Colonic mucosa (tissue), 4 donors: Measurements from ENCODE around the gene LRIG1. TPM values are rescaled to one million over a fixed set of nuclear protein-coding genes. Genes with fewer than 3 reads are reported as not detected.

Source experiments
- DNase-seq: peaks from one replicate; pipeline ENCODE4 v3.0.0-alpha.2; 2020
- H3K27ac ChIP-seq: fragments of 200-600 bp; one replicate; pipeline ENCODE4 v1.8.0; 2021
- H3K27me3 ChIP-seq: fragments of 200-600 bp; one replicate; pipeline ENCODE4 v1.8.0; 2021
- H3K36me3 ChIP-seq: fragments of 200-600 bp; one replicate; pipeline ENCODE4 v1.8.0; 2021
- H3K4me1 ChIP-seq: fragments of 200-600 bp; one replicate; pipeline ENCODE4 v1.8.0; 2021; ENCODE audit warnings: mild to moderate bottlenecking
- H3K4me3 ChIP-seq: fragments of 200-600 bp; one replicate; pipeline ENCODE4 v1.8.0; 2021
- H3K9ac ChIP-seq, 2 donors: one replicate each; pipeline ENCODE4 v1.7.0; 2013; ENCODE audit warnings: control low read depth in 2 of 2, low read depth in 2 of 2, low read length in 2 of 2
- H3K9me3 ChIP-seq: fragments of 200-600 bp; one replicate; pipeline ENCODE4 v1.8.0; 2021
- intact Hi-C: fragments of 100-400 bp; cut with DNase I; formaldehyde crosslinking; loops from one replicate; pipeline ENCODE4 v1.14.1; 2022
- total RNA-seq, 2 donors: library from RNA; stranded (reverse); fragmentation: NEBNext Ultra II Directional in 1 of 2; extraction: Animal tissue kit (Norgen Biotek cat#: 25700) in 1 of 2; gene quantifications; one replicate each; pipeline ENCODE4 v1.2.1, GENCODE V29; 2021
- TF ChIP-seq, protein P1 (sequence below): fragments of 200-600 bp; IDR thresholded peaks from one replicate; pipeline ENCODE4 v1.8.0; 2022; ENCODE audit warnings: antibody characterized with exemption, mild to moderate bottlenecking
- donor health status: healthy.
- donor health status: DM: no; HTN: no; CAD: no.
- donor health status: DM: no; HTN: no; CAD: no.

Gene LRIG1
- total RNA-seq, 2 donors from 2014 or later, result 43.9 to 57.5 TPM

DNA sequence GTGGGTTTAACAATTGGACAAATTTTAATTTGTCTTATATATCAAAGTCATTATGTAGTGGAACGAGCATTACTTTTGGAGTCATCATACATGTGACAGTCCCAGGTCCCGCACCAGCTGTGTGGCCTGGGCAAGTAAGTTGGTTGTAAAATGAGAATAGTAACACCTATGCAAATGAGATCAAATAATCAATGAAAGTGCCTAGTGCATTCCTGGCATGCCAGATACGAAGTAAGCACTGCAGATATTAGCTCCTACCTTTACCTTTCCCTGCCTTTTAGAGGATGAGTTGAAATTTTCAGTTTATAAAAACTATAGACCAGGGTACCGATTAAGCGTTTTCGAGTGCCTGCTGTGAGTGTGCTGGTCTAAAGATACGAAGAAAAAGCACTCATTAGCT lies 134.1 kb downstream of the LRIG1 start:
- Histone ChIP-seq H3K4me1 (no peaks in the 10 kb centered on the region), H3K27me3 (no peaks in the 10 kb centered on the region), H3K9me3 (no peaks in the 10 kb centered on the region), H3K4me3 (no peak overlapping the region), H3K36me3 (no peaks in the 10 kb centered on the region), H3K9ac (no peak overlapping the region), H3K27ac (no peak overlapping the region)
- intact Hi-C loops, result no loop called here
- TF ChIP-seq, protein P1, sequence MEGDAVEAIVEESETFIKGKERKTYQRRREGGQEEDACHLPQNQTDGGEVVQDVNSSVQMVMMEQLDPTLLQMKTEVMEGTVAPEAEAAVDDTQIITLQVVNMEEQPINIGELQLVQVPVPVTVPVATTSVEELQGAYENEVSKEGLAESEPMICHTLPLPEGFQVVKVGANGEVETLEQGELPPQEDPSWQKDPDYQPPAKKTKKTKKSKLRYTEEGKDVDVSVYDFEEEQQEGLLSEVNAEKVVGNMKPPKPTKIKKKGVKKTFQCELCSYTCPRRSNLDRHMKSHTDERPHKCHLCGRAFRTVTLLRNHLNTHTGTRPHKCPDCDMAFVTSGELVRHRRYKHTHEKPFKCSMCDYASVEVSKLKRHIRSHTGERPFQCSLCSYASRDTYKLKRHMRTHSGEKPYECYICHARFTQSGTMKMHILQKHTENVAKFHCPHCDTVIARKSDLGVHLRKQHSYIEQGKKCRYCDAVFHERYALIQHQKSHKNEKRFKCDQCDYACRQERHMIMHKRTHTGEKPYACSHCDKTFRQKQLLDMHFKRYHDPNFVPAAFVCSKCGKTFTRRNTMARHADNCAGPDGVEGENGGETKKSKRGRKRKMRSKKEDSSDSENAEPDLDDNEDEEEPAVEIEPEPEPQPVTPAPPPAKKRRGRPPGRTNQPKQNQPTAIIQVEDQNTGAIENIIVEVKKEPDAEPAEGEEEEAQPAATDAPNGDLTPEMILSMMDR, result no peak
- no peak for DNase-seq

DNA sequence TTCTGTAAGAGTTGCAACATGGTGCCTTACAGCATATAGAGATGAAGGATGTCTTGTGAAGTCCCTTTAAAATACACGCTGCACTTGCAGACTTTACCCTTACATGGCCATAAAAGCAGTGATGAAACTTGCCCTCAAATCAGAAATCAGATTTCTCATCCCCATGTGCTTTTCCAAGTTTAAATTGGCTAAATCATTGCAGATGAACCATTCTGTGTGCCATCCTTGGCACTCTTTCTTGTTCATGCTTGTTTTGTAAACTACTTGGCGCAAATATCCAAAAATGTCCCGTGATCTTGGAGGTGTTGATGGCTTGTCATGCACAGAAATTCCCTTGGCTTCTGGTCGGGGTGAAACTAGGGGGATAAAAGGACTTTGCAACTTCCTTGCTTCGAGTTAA lies 135.7 kb downstream of the LRIG1 start:
- intact Hi-C loops, result no loop called here
- TF ChIP-seq, protein P1, result no peak
- Histone ChIP-seq H3K9me3 (no peaks in the 10 kb centered on the region), H3K36me3 (no peaks in the 10 kb centered on the region), H3K4me3 (no peak overlapping the region), H3K27me3 (no peaks in the 10 kb centered on the region), H3K9ac (no peak overlapping the region), H3K27ac (no peak overlapping the region), H3K4me1 (no peaks in the 10 kb centered on the region)
- DNase-seq, result no peak

DNA sequence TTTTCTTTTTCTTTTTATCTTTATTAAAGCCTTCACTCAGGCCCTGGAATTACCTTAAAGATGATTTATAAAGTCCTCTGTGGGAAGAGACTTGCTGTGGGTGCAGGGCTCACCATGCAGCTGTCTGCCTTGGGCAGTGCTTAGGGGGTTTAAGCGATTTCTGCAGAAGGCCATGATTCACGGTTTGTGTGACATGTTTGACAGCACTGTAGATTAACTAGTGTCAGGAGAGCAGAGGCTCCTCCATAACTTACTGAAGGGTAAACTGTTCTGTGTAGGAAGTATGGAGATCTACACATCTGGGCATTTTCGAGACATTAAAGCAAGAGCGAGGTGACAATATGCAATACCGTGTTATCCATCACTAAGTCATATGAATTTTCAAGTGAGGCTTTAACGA lies 137.7 kb downstream of the LRIG1 start:
- no peaks in the 10 kb centered on the region for H3K36me3 ChIP-seq
- DNase-seq, result no peak
- intact Hi-C loops, result no loop called here
- H3K4me3 ChIP-seq, result no peak overlapping the region
- no peaks in the 10 kb centered on the region for H3K4me1 ChIP-seq
- H3K27ac ChIP-seq, result no peak overlapping the region
- TF ChIP-seq, protein P1, result no peak
- H3K9me3 ChIP-seq, result no peaks in the 10 kb centered on the region
- H3K9ac ChIP-seq, result no peak overlapping the region
- H3K27me3 ChIP-seq, result no peaks in the 10 kb centered on the region

DNA sequence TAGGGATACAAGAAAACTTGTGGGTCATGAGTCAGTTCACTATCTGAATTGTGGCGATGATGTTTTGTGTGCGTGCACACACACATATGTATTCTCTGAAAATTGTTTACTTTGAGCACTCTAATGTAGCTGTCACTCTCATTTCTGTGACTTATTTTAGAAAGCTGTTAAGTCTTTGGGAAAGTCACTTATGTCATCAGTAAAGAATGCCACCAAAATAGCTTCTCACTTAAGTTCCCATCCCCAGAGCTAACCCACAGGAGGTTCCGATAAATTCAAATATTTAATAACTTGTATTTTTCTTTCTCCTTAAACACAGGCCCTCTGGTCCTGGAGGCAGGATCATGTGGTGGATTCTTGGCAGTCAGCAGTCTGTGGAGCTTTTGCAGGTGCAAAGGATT lies 138.3 kb downstream of the LRIG1 start:
- DNase-seq, result no peak
- H3K27ac ChIP-seq, result no peak overlapping the region
- no peaks in the 10 kb centered on the region for H3K36me3 ChIP-seq
- H3K4me3 ChIP-seq, result no peak overlapping the region
- no peak overlapping the region for H3K9ac ChIP-seq
- intact Hi-C loops, result no loop called here
- H3K27me3 ChIP-seq, result no peaks in the 10 kb centered on the region
- no peaks in the 10 kb centered on the region for H3K4me1 ChIP-seq
- TF ChIP-seq, protein P1, result no peak
- no peaks in the 10 kb centered on the region for H3K9me3 ChIP-seq

DNA sequence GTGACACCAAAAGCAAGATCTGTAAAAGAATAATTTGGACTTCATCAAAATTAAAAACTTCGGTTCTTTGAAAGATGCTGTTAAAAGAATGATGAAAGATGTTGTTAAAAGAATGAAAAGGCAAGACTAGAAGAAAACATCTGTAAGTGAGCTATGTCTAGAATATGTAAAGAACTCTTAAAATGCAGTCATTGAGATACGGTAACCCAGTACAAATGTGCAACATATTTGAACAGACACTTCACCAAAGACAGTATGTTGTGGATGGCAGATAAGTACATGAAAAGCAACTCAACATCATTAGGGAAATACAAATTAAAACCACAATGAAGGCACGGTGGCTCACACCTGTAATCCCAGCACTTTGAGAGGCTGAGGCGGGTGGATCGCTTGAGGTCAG lies 139.5 kb downstream of the LRIG1 start:
- Histone ChIP-seq H3K27ac (no peak overlapping the region), H3K4me1 (no peaks in the 10 kb centered on the region), H3K9ac (no peak overlapping the region), H3K9me3 (no peaks in the 10 kb centered on the region), H3K36me3 (no peaks in the 10 kb centered on the region), H3K4me3 (no peak overlapping the region), H3K27me3 (no peaks in the 10 kb centered on the region)
- TF ChIP-seq, protein P1, result no peak
- intact Hi-C loops, result no loop called here
- no peak for DNase-seq

DNA sequence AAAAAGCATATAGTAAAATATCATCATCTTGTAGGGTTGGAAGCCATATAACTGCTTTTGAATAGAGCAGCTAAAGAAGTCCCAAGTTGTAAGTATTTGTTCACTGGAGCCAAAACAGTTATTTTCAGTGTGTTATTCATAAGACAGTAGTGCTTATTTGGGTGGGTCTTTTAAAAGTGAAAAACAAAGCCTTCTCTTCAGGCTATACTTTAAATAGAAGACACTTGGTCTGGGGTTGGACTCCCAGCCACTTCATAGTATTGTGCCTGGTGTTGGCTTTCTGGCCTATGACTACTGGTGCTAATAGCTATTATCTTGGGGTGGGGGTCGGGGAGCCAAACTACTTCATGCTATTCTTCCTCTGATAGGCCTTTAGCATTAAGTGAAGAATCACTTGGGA lies 144.8 kb downstream of the LRIG1 start:
- intact Hi-C loops, result no loop called here
- no peaks in the 10 kb centered on the region for H3K27me3 ChIP-seq
- no peak overlapping the region for H3K9ac ChIP-seq
- H3K36me3 ChIP-seq, result no peaks in the 10 kb centered on the region
- H3K4me3 ChIP-seq, result no peak overlapping the region
- H3K27ac ChIP-seq, result no peak overlapping the region
- H3K4me1 ChIP-seq, result no peaks in the 10 kb centered on the region
- no peak for DNase-seq
- TF ChIP-seq, protein P1, result no peak
- H3K9me3 ChIP-seq, result no peaks in the 10 kb centered on the region
